ENCODE results near the gene FBXL13.

FBXL13 gene

GRCh38 chr7:102993718-102994029, 80.9 kb downstream of the FBXL13 start:
- intact Hi-C loops (cut with DNase I; ENCODE audit: low total_unique reads): no loop called here
- Histone ChIP-seq H3K27ac (peak overlapping the region; percentile 69 to 79), H3K4me3 (no peak overlapping the region), H3K9me3 (no peaks in the 10 kb centered on the region), H3K27me3 (no peaks in the 10 kb centered on the region), H3K4me1 (peaks cover 0 to 60% (median 31%) of the 10 kb centered on the region in 4 donors), H3K36me3 (no peaks in the 10 kb centered on the region)
- no peak for DNase-seq
- no peak for TF ChIP-seq CTCF (IDR thresholded peaks at IDR 0.05)

- Histone ChIP-seq H3K27ac (peak overlapping the region; percentile 69 to 79), H3K4me1 (peaks cover 0 to 65% (median 33%) of the 10 kb centered on the region in 4 donors), H3K9me3 (no peaks in the 10 kb centered on the region), H3K36me3 (no peaks in the 10 kb centered on the region), H3K27me3 (no peaks in the 10 kb centered on the region), H3K4me3 (no peak overlapping the region)
- DNase-seq: no peak
- no peak for TF ChIP-seq CTCF (IDR thresholded peaks at IDR 0.05)
- intact Hi-C loops (cut with DNase I; ENCODE audit: low total_unique reads): no loop called here
These were observed 81.5 kb downstream of the FBXL13 start for GRCh38 chr7:102992938-102993717.

GRCh38 chr7:102992509-102992937, 82.1 kb downstream of the FBXL13 start:
- Histone ChIP-seq H3K36me3 (no peaks in the 10 kb centered on the region), H3K4me1 (peaks cover 0 to 68% (median 33%) of the 10 kb centered on the region in 4 donors), H3K9me3 (no peaks in the 10 kb centered on the region), H3K27me3 (no peaks in the 10 kb centered on the region), H3K4me3 (no peak overlapping the region), H3K27ac (peak overlapping the region; percentile 69 to 79)
- intact Hi-C loops (cut with DNase I; ENCODE audit: low total_unique reads): no loop called here
- no peak for DNase-seq
- TF ChIP-seq CTCF (IDR thresholded peaks at IDR 0.05): no peak

GRCh38 chr7:102991540-102992214, 82.9 kb downstream of the FBXL13 start:
- DNase-seq: peak in 1 of 2 donors; percentile 33
- Histone ChIP-seq H3K9me3 (no peaks in the 10 kb centered on the region), H3K27ac (peak overlapping the region; percentile 69 to 79), H3K36me3 (no peaks in the 10 kb centered on the region), H3K4me3 (no peak overlapping the region), H3K27me3 (no peaks in the 10 kb centered on the region), H3K4me1 (peaks cover 0 to 68% (median 33%) of the 10 kb centered on the region in 4 donors)
- intact Hi-C loops (cut with DNase I; ENCODE audit: low total_unique reads): no loop called here
- no peak for TF ChIP-seq CTCF (IDR thresholded peaks at IDR 0.05)

GRCh38 chr7:102991077-102991539, 83.5 kb downstream of the FBXL13 start:
- intact Hi-C loops (cut with DNase I; ENCODE audit: low total_unique reads): no loop called here
- Histone ChIP-seq H3K36me3 (no peaks in the 10 kb centered on the region), H3K27ac (peak overlapping the region; percentile 69 to 79), H3K27me3 (no peaks in the 10 kb centered on the region), H3K9me3 (no peaks in the 10 kb centered on the region), H3K4me3 (no peak overlapping the region), H3K4me1 (peaks cover 0 to 73% (median 36%) of the 10 kb centered on the region in 4 donors)
- no peak for TF ChIP-seq CTCF (IDR thresholded peaks at IDR 0.05)
- no peak for DNase-seq
